Inferior parietal cortex (tissue), 1 donor: ENCODE results near the gene ADAMTS20.

Experiments used
- DNase-seq: peaks from one replicate; pipeline ENCODE4 v3.0.0-alpha.2; 2016; ENCODE audit errors: extremely low spot score

ADAMTS20 gene

GRCh38 chr12:43310596-43310995, 241.4 kb downstream of the ADAMTS20 start:
- no peak for DNase-seq

GRCh38 chr12:43309959-43310358, 242.0 kb downstream of the ADAMTS20 start:
- no peak for DNase-seq

GRCh38 chr12:43308776-43309175, 243.2 kb downstream of the ADAMTS20 start:
- no peak for DNase-seq

GRCh38 chr12:43307126-43307525, 244.9 kb downstream of the ADAMTS20 start:
- DNase-seq = no peak

GRCh38 chr12:43306066-43306465, 245.9 kb downstream of the ADAMTS20 start:
- DNase-seq = no peak

- no peak for DNase-seq
Observed at GRCh38 chr12:43305065-43305464, 246.9 kb downstream of the ADAMTS20 start.
